Measurements from ENCODE around the gene SLC26A1. TPM values are rescaled to one million over a fixed set of nuclear protein-coding genes. Genes with fewer than 3 reads are reported as not detected.
"Not testable (repeated sequence)": the region's sequence is repeated elsewhere in the genome, so short reads cannot be mapped to it uniquely, and the experiment has no call there.

SLC26A1 gene
- total RNA-seq, 2 donors from 2014 or later, result 1.6 to 2.0 TPM

DNA sequence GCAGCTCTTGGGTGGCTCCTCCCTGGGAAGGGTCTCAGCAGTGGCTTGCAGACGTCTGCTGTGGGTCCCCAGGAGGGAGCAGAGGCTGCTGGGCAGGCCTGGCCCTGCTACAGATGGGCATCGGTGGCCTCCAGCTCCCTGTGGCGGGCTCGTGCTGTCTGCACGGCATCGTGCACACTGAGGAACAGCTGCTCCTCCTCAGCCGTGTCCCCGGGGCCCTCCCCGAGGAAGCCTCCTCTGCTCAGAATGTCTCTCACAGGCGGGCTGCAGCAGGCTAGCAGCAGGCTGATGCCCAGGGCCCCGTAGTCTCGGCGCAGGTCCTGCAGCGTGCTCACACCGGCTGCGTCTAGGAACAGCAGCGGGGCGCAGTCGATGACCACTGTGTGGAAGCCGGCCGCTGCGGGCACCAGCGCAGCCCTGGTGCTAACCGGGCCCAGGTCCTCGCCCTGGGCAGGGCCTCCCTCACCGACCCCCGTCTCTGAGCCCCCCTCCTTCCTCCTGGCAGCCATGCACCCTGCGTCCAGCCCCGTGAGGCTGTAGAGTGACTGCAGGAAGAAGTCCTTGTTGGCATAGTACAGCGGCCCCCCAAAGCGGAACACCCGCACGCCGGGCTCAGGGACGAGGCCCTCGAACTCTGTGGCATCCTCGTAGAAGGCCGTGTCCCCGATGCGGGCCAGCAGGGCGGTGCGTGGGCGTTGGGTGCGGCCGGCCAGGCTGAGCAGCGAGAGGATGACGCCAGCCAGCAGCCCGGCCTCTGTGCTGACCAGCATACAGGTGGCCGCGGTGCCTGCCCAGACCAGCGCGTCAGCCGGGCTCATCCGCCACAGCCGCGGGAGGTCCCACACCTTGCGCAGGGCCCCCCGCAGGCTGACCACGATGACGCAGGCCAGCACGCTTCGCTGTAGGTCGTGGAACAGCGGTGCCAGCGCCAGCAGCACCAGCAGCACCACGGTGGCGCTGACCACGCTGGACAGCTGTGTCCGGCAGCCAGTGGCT is 4.2 kb downstream of the SLC26A1 start:
- ATAC-seq, result no peak
- intact Hi-C loops (cut with DNase I, micrococcal nuclease), result no loop called here
- DNase-seq, result no peak

GRCh38 chr4:987624-988513 is 5.3 kb downstream of the SLC26A1 start:
- intact Hi-C loops (cut with DNase I, micrococcal nuclease), result no loop called here
- ATAC-seq (no peak), DNase-seq (peak in 1 of 2 donors; percentile 27)

- peak; percentile 79 for ATAC-seq
- DNase-seq, result peak; percentile 87 to 90
- intact Hi-C loops (cut with DNase I, micrococcal nuclease), result no loop called here
These were observed 6.2 kb downstream of the SLC26A1 start, which contains the start of gene IDUA for GRCh38 chr4:986879-987623. Gene IDUA (plus strand): TSS chr4:987044. CDS start chr4:987085, 41 bp downstream.

GRCh38 chr4:986428-986878 is 6.8 kb downstream of the SLC26A1 start:
- intact Hi-C loops (cut with DNase I, micrococcal nuclease), result no loop called here
- DNase-seq (no peak), ATAC-seq (peak; percentile 23)

GRCh38 chr4:985123-985830 is 7.9 kb downstream of the SLC26A1 start:
- peak; percentile 83 to 90 for DNase-seq
- ATAC-seq, result peak; percentile 80
- intact Hi-C loops (cut with DNase I, micrococcal nuclease), result no loop called here

DNA sequence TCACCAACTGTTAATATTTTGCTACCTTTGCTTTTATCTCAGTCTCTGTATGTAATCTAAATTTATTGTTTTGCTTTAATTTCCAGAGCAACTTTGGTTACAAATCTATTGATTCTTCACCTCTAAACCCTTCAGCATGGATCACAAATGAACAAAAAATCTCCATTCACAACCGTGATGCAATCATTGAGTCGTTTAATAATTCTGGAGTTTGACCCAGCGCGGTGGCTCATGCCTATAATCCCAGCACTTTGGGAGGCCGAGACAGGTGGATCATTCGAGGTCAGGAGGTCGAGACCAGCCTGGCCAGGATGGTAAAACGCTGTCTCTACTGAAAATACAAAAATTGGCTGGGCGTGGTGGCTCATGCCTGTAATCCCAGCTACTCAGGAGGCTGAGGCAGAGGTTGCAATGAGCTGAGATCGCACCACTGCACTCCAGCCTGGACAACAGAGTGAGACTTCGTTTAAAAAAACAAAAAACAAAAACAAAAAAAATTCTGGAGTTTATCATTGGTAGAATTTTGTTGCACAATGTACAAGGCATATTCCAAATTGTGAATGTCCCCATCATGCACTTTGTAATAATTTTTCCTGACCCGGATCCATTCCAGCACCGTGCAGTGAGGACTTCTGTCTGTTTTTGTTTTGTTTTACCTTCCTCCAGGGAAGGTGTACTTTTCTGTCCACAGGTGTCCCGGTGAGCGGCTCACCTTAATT is 8.7 kb downstream of the SLC26A1 start:
- ATAC-seq (no peak), DNase-seq (no peak)
- intact Hi-C loops (cut with DNase I, micrococcal nuclease), result no loop called here

DNA sequence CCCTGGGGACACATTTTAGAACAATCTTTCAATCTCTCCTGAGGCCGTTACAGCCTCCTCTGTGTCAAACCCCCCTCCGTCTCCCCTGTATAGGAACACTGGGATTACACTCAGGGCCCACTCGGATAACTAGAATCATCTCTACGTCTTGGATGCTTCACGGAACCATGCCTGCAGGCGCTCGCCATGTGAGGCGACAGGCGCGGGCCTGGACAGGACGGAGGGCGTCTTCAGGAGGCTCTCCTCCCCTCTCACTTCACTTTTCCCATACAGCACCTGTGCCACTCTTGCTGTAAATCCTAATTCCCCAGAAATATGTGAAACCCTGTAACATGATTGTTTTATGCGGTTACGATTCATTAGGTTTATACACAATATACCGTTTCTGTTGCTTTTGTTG is 10.4 kb downstream of the SLC26A1 start:
- ATAC-seq, result no peak
- no peak for DNase-seq
- intact Hi-C loops (cut with DNase I, micrococcal nuclease), result no loop called here

DNA sequence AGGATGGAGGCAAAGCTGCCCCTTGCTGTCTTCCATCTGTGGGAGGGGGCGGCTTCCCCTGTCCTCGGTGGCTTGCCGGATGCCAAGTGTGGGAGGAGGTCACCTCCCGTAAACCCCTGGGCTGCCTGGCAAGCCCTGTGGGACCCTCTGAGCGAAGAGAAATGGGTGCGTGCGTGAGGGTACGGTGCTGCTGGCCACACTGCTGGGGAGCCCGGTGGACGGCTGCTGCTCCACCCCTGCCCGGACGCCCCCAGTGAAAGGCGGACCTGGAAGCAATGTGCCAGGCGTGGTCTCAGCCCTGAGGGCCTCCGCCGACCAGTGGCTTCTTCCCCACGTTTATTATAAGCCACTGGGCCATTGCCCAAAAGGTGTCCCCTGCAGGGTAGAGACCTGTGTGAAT is 10.9 kb downstream of the SLC26A1 start:
- intact Hi-C loops (cut with DNase I, micrococcal nuclease), result no loop called here
- ATAC-seq (no peak), DNase-seq (no peak)

DNA sequence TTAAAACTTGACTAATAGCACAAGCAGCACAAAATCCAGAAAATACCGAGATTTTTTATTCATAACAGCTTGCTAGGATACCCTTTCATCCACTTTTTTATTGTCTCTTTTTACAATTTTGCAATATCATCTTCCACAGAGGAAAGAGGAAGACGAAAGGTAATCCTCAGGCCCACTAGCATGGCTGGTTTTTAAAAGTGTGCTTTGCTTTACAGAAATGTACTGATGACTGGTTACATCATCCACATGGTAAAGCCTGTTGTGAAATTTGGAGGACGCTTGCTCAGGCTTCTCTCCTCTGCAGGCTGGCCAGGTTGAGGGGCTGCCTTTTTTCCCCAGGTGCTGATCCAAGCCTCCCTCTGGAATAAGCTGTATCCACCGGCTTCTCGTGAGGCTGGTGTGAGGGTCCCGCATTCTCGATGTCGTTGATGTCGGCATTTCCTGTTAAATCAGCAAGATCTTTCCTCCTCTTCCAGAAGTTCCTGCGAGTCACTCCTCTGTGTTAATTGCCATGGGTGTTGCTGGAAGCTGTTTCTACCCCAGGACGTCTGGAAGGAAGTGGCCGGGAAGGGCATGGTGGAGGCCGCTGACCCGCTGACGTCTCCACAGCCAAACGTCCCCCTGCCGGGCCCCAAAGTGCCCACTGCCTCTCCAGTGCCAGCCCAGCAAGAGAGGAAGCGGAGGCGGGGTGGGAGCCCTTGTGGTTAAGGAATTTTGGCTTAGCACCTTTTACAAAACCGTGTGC is 14.1 kb downstream of the SLC26A1 start:
- ATAC-seq (no peak), DNase-seq (no peak)
- intact Hi-C loops (cut with DNase I, micrococcal nuclease), result no loop called here

- ATAC-seq; intact Hi-C loops (cut with DNase I, micrococcal nuclease); DNase-seq: not testable (repeated sequence)
These were observed 17.2 kb downstream of the SLC26A1 start for GRCh38 chr4:976016-976415.

DNA sequence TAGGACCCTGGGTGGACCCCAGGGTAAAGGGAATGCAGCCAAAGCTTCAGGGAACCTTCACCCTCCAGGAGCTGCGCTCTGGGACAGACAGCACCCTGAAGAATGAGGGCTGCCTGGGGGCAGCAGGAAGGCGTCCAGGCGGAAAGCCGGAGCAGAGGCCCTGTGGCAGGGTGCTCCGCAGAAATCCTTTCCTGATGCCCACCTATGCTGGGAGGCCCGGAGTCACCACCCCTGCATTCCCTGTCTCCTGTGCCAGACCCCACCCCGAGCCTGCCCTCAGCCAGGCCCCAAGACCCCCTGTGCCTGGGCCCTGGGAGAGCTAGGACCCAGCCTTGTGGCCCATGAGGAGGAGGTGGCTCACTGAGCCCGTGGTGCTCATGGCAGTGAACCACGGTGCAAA is 18.5 kb downstream of the SLC26A1 start:
- DNase-seq, result no peak
- ATAC-seq, result no peak
- intact Hi-C loops (cut with DNase I, micrococcal nuclease), result no loop called here

- intact Hi-C loops (cut with DNase I, micrococcal nuclease), result no loop called here
- ATAC-seq, result peak; percentile 58
- peak; percentile 76 to 90 for DNase-seq
These were observed 19.5 kb downstream of the SLC26A1 start, which contains the start of gene DGKQ for GRCh38 chr4:973431-974397. Gene DGKQ (minus strand): TSS chr4:973569. CDS start chr4:973482, 87 bp downstream.

DNA sequence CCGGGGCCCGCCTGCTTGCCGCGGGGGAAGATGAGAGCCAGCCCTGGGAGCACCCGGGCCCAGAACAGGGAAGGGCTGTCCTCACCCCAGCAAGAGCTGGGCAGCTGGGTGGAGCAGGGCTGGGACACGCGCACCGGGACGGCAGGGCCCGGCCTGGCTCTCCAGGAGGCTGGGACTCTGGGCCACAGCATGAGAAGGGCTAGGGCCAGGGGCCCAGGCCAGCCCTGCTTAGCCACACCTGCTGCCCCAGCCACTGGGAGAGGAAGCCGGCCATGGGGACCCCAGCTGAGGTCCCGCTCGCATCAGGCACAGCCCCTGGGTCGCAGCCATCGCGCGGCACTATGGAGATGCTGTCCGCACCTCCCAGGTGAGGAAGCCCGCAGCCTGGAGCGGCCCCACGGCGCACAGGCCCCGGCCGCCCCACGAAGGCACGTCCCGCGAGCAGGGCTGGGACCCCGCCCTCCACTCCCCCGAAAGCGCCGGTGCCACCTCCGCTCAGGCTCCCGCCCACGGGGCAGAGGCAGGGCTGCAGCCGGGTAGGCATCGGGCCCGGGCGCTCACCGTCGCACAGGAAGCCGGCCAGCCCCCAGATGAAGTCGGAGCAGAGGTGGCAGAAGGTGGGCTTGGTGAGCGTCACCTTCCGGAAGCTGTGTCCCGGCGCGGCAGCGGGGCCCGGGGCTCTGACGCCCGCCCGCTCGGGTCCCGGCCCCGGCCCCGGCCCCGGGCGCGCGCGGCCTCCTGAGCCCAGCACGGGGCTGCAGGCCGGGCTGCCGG is 20.4 kb downstream of the SLC26A1 start:
- peak; percentile 44 for ATAC-seq
- peak in 1 of 2 donors; percentile 70 for DNase-seq
- intact Hi-C loops (cut with DNase I, micrococcal nuclease), result no loop called here

DNA sequence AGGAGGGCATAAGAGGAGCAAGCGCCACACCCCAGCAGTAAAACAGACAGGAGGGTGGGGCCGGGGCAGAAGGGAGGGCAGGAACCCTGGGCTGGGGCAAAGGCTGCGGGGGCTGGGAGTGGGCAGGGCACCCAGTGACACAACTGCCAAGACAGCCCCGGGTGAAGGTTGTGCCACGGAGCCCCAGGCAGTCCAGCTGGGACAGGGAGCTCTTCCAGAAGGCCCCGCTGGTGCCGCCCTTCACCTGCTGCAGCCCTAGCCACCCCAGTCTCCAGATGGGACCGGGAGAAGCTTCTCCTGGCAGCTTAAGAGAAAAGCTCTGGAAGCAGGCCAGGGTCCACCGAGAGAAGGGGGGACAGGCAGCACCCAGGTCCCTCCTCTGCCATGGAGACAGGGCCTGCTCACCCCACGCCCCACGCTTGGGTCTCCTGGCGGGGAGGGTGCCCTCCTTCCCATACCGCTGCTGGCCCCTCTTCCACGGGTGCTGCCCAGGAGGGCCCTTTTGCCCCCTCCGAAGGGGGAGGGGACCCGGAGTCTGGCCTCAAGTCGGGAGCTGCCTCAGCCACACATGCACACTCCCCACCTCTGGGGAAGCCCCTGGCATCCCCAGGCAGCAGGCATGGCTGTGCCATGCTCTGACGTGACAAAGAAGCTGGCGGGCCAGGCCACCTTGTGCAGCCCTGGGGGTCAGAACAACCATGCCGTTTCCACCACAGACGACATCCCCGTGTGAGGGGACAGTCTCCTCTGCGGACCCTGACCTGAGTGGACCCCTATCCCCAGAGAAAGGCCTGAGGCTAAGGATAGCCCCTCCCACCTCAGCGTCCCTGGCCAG is 21.3 kb downstream of the SLC26A1 start:
- DNase-seq (peak; percentile 90 to 94), ATAC-seq (peak; percentile 79)
- intact Hi-C loops (cut with DNase I, micrococcal nuclease), result no loop called here
